HEK293 (cell line): ENCODE data around the gene NANP.

Source experiments
- CTCF ChIA-PET: fragments of 350-600 bp; formaldehyde crosslinking; extraction: SDS; loops from one replicate; lab custom pipeline; 2021; ENCODE audit warnings: antibody characterized with exemption; lab: Yijun Ruan, JAX
- POLR2A ChIA-PET: fragments of 300-600 bp; formaldehyde crosslinking; extraction: SDS; loops from one replicate; lab custom pipeline; 2020; ENCODE audit warnings: antibody characterized with exemption, inconsistent platforms; lab: Yijun Ruan, JAX
- H3K27ac ChIP-seq: fragments of 200-500 bp; sonication (Bioruptor generic); 2 replicates; pipeline ENCODE4 v1.5.1; 2014; ENCODE audit warnings: low read depth, low read length, control low read depth, inconsistent platforms; ENCODE audit errors: extremely low read depth
- H3K36me3 ChIP-seq, 2 experiments: fragments of 200-500 bp in 1 of 2; sonication (Bioruptor generic) in 1 of 2; 1 replicate in 1 of 2; 2 replicates in 1 of 2; pipeline ENCODE4 v1.5.1; 2014 to 2017; ENCODE audit warnings: inconsistent platforms in 2 of 2, low read length in 2 of 2; ENCODE audit not compliant: control insufficient read depth in 2 of 2, insufficient read depth in 1 of 2
- H3K4me1 ChIP-seq: fragments of 200-500 bp; sonication (Bioruptor generic); 2 replicates; pipeline ENCODE4 v1.5.1; 2014; ENCODE audit warnings: mild to moderate bottlenecking, low read length, inconsistent platforms; ENCODE audit not compliant: control insufficient read depth, insufficient read depth
- H3K4me3 ChIP-seq: 2 replicates; pipeline ENCODE4 v1.5.1; 2011; ENCODE audit warnings: low read depth, mild to moderate bottlenecking, control low read depth, low read length, moderate library complexity
- H3K9me3 ChIP-seq: fragments of 200-500 bp; sonication (Bioruptor generic); 2 replicates; pipeline ENCODE4 v1.5.1; 2014; ENCODE audit warnings: low read depth, low read length, inconsistent platforms; ENCODE audit not compliant: control insufficient read depth, insufficient read depth
- BCL11A ChIP-seq: fragments of 450-650 bp; formaldehyde crosslinking; IDR thresholded peaks from 2 replicates; pipeline ENCODE4 v1.5.1; 2016; ENCODE audit warnings: low read depth, missing biosample characterization, missing genetic modification characterization
- GLI4 ChIP-seq: fragments of 450-650 bp; formaldehyde crosslinking; IDR thresholded peaks from 2 replicates; pipeline ENCODE4 v1.5.1; 2016; ENCODE audit warnings: missing biosample characterization, missing genetic modification characterization
- IKZF3 ChIP-seq: fragments of 450-650 bp; IDR thresholded peaks from 2 replicates; pipeline ENCODE4 v1.5.0; 2018; ENCODE audit warnings: missing biosample characterization, mild to moderate bottlenecking, missing genetic modification characterization, moderate library complexity
- MZF1 ChIP-seq: fragments of 450-650 bp; formaldehyde crosslinking; IDR thresholded peaks from 2 replicates; pipeline ENCODE4 v1.5.1; 2017; ENCODE audit warnings: missing biosample characterization, missing genetic modification characterization, borderline replicate concordance
- SCRT1 ChIP-seq: fragments of 450-650 bp; formaldehyde crosslinking; IDR thresholded peaks from 2 replicates; pipeline ENCODE4 v1.5.1; 2016; ENCODE audit warnings: missing biosample characterization, missing genetic modification characterization, borderline replicate concordance
- SCRT2 ChIP-seq: fragments of 450-650 bp; formaldehyde crosslinking; IDR thresholded peaks from 2 replicates; pipeline ENCODE4 v1.5.1; 2016; ENCODE audit warnings: missing biosample characterization, missing genetic modification characterization
- SP2 ChIP-seq: fragments of 450-650 bp; formaldehyde crosslinking; IDR thresholded peaks from 2 replicates; pipeline ENCODE4 v1.5.1; 2016; ENCODE audit warnings: missing biosample characterization, missing genetic modification characterization
- SP3 ChIP-seq: fragments of 450-650 bp; formaldehyde crosslinking; IDR thresholded peaks from 2 replicates; pipeline ENCODE4 v1.5.1; 2016; ENCODE audit warnings: missing biosample characterization, missing genetic modification characterization
- ZBTB49 ChIP-seq: fragments of 450-650 bp; formaldehyde crosslinking; IDR thresholded peaks from 2 replicates; pipeline ENCODE4 v1.5.1; 2016; ENCODE audit warnings: missing biosample characterization, missing genetic modification characterization, low read depth
- ZNF146 ChIP-seq: fragments of 450-650 bp; formaldehyde crosslinking; IDR thresholded peaks from 2 replicates; pipeline ENCODE4 v1.5.1; 2016; ENCODE audit warnings: missing biosample characterization, missing genetic modification characterization
- ZNF211 ChIP-seq: fragments of 450-650 bp; formaldehyde crosslinking; IDR thresholded peaks from 2 replicates; pipeline ENCODE4 v1.5.1; 2016; ENCODE audit warnings: low read depth, missing biosample characterization, missing genetic modification characterization
- ZNF292 ChIP-seq: fragments of 450-650 bp; formaldehyde crosslinking; IDR thresholded peaks from 2 replicates; pipeline ENCODE4 v1.5.1; 2016; ENCODE audit warnings: low read depth, missing biosample characterization, missing genetic modification characterization, borderline replicate concordance
- ZNF423 ChIP-seq: fragments of 450-650 bp; formaldehyde crosslinking; IDR thresholded peaks from 2 replicates; pipeline ENCODE4 v1.5.1; 2016; ENCODE audit warnings: missing biosample characterization, missing genetic modification characterization
- ZNF449 ChIP-seq: fragments of 450-650 bp; formaldehyde crosslinking; IDR thresholded peaks from 2 replicates; pipeline ENCODE4 v1.5.1; 2017; ENCODE audit warnings: missing biosample characterization, mild to moderate bottlenecking, missing genetic modification characterization, moderate library complexity
- ZNF488 ChIP-seq: fragments of 450-650 bp; formaldehyde crosslinking; IDR thresholded peaks from 2 replicates; pipeline ENCODE4 v1.5.1; 2016; ENCODE audit warnings: missing biosample characterization, missing genetic modification characterization
- ZNF501 ChIP-seq: fragments of 450-650 bp; formaldehyde crosslinking; IDR thresholded peaks from 2 replicates; pipeline ENCODE4 v1.5.1; 2016; ENCODE audit warnings: missing biosample characterization, missing genetic modification characterization
- ZNF600 ChIP-seq: fragments of 450-650 bp; formaldehyde crosslinking; IDR thresholded peaks from 2 replicates; pipeline ENCODE4 v1.5.1; 2016; ENCODE audit warnings: missing biosample characterization, missing genetic modification characterization
- ZNF639 ChIP-seq: fragments of 450-650 bp; formaldehyde crosslinking; IDR thresholded peaks from 2 replicates; pipeline ENCODE4 v1.5.1; 2016; ENCODE audit warnings: missing biosample characterization, missing genetic modification characterization
- ZNF677 ChIP-seq: fragments of 450-650 bp; IDR thresholded peaks from 2 replicates; pipeline ENCODE4 v1.5.0; 2018; ENCODE audit warnings: missing biosample characterization, mild to moderate bottlenecking, missing genetic modification characterization, moderate library complexity
- TF ChIP-seq, protein P1 (sequence below): sonication (generic); formaldehyde crosslinking; IDR thresholded peaks from 2 replicates; pipeline ENCODE4 v1.8.1; 2022; ENCODE audit warnings: mild to moderate bottlenecking, moderate library complexity, missing genetic modification reagents

The NANP gene

DNA sequence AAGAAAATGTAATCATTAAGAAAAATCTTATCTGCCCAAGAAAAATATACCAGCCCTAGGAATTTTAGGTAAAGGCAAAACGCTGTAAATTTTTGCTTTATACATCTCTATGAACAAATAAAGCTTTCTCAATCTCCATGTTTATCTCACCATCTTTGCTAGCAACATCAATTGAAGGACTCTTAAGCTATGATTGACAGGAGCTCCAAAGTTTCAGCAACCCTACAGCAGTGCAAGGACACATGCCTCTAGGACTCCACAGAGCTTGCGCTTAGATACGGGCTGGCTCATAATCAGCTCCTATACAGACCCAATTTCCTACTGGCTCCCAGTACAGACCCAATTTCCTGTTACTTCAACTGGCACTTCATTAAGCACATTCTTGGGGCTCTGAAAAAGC lies 4.3 kb downstream of the NANP start:
- Histone ChIP-seq H3K27ac (no peak overlapping the region), H3K36me3 (peaks cover 0 to 24% of the 10 kb centered on the region in 2 experiments; a peak in 2 of 3 replicates), H3K4me3 (no peak overlapping the region), H3K9me3 (no peaks in the 10 kb centered on the region), H3K4me1 (peaks cover 4% of the 10 kb centered on the region; the same call in 1 of the 2 replicates)
- POLR2A ChIA-PET: no interaction called here
- TF ChIP-seq ZNF211 (tag by site-specific recombination): no peak
- no peak for TF ChIP-seq ZNF146 (tag by site-specific recombination)
- TF ChIP-seq ZNF639 (tag by site-specific recombination): no peak
- no peak for TF ChIP-seq GLI4 (tag by site-specific recombination)
- no peak for TF ChIP-seq ZNF501 (tag by site-specific recombination)
- TF ChIP-seq ZNF449 (tag by site-specific recombination): no peak
- no peak for TF ChIP-seq ZBTB49
- TF ChIP-seq MZF1 (tag by site-specific recombination): no peak
- no peak for TF ChIP-seq ZNF600 (tag by site-specific recombination)
- no peak for TF ChIP-seq ZNF423
- TF ChIP-seq ZNF488 (tag by site-specific recombination): no peak
- TF ChIP-seq ZNF292 (tag by site-specific recombination): no peak
- TF ChIP-seq IKZF3 (tag by site-specific recombination): no peak
- TF ChIP-seq SCRT1 (tag by site-specific recombination): no peak
- no peak for TF ChIP-seq SP3
- TF ChIP-seq ZNF677: no peak
- CTCF ChIA-PET: interaction anchor here (0.7 kb wide), 1 partner anchor 266 kb away, joined by 3 read pairs; no protein-coding TSS in a partner anchor

GRCh38 chr20:25608774-25609173 lies 15.0 kb downstream of the NANP start:
- POLR2A ChIA-PET: no interaction called here
- no peak for TF ChIP-seq SP2 (tag by site-specific recombination)
- TF ChIP-seq SCRT2 (tag by site-specific recombination): no peak
- TF ChIP-seq, protein P1, sequence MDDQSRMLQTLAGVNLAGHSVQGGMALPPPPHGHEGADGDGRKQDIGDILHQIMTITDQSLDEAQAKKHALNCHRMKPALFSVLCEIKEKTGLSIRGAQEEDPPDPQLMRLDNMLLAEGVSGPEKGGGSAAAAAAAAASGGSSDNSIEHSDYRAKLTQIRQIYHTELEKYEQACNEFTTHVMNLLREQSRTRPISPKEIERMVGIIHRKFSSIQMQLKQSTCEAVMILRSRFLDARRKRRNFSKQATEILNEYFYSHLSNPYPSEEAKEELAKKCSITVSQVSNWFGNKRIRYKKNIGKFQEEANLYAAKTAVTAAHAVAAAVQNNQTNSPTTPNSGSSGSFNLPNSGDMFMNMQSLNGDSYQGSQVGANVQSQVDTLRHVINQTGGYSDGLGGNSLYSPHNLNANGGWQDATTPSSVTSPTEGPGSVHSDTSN (CRISPR knock-in tag): no peak
- no peak for TF ChIP-seq BCL11A (tag by site-specific recombination)
- H3K4me1 ChIP-seq: no peaks in the 10 kb centered on the region
- H3K4me3 ChIP-seq: no peak overlapping the region
- peaks cover 0 to 3% of the 10 kb centered on the region in 2 experiments; a peak in 2 of 3 replicates for H3K36me3 ChIP-seq
- no peak overlapping the region for H3K27ac ChIP-seq
- no peaks in the 10 kb centered on the region for H3K9me3 ChIP-seq
- CTCF ChIA-PET: no interaction called here
